Endothelial cell of umbilical vein (primary cell): ENCODE data around the gene RRP1B. TPM values are rescaled to one million over a fixed set of nuclear protein-coding genes. Genes with fewer than 3 reads are reported as not detected.

Source experiments
- BruUV-seq: library from RNA; stranded (reverse); fragments of 400-500 nt; replicated peaks from 2 replicates; lab custom pipeline; 2021; lab: Mats Ljungman, UMichigan
- CTCF ChIA-PET: fragments of 300-600, 350-600 bp; sonication (Branson Sonifier 250); formaldehyde crosslinking; loops from one replicate; lab custom pipeline; 2021; ENCODE audit warnings: antibody characterized with exemption, inconsistent platforms; lab: Charles Lee
- POLR2A ChIA-PET: fragments of 300-600, 350-600 bp; sonication (Branson Sonifier 250); formaldehyde crosslinking; loops from one replicate; lab custom pipeline; 2021; ENCODE audit warnings: antibody characterized with exemption, inconsistent platforms; lab: Charles Lee
- DNase-seq: peaks from one replicate; pipeline ENCODE4 v3.0.0-alpha.2; 2011; ENCODE audit warnings: low read depth, low spot score
- FAIRE-seq: peaks from 2 replicates; lab custom pipeline; 2011; peaks lifted over from hg19 to GRCh38; lab: Jason Lieb, UNC
- H2AFZ ChIP-seq: 2 replicates; pipeline ENCODE4 v1.6.0; 2012; ENCODE audit warnings: low read depth, low read length, control low read depth, inconsistent platforms
- H3K27ac ChIP-seq: 2 replicates; pipeline ENCODE4 v1.5.1; 2011; ENCODE audit warnings: low read depth, mild to moderate bottlenecking, control low read depth, low read length, moderate library complexity; ENCODE audit not compliant: insufficient read depth
- H3K27me3 ChIP-seq, 2 experiments: 2 replicates each; pipeline versions ENCODE4 v1.6.0 to v1.6.1; 2011; ENCODE audit warnings: low read length in 2 of 2, mixed read lengths in 1 of 2; ENCODE audit not compliant: control insufficient read depth in 2 of 2, insufficient read depth in 2 of 2
- H3K36me3 ChIP-seq, 2 experiments: 2 replicates in 1 of 2; 3 replicates in 1 of 2; pipeline ENCODE4 v1.5.1; 2011; ENCODE audit warnings: low read length in 2 of 2, mild to moderate bottlenecking in 1 of 2, moderate library complexity in 1 of 2; ENCODE audit not compliant: control insufficient read depth in 2 of 2, insufficient read depth in 2 of 2; ENCODE audit errors: extremely low read depth in 1 of 2
- H3K4me1 ChIP-seq: 3 replicates; pipeline ENCODE4 v1.5.1; 2011; ENCODE audit warnings: mild to moderate bottlenecking, low read length; ENCODE audit not compliant: control insufficient read depth, insufficient read depth; ENCODE audit errors: extremely low read depth
- H3K4me2 ChIP-seq: 2 replicates; pipeline ENCODE4 v1.6.1; 2011; ENCODE audit warnings: low read length, control low read depth, mixed read lengths; ENCODE audit not compliant: insufficient read depth
- H3K4me3 ChIP-seq, 3 experiments: fragments of 200-600 bp in 1 of 3; sonication (generic), shearing (Covaris generic) in 1 of 3; replicated peaks in 1 of 3; 2 replicates each; pipeline ENCODE4 v1.5.1; 2011 to 2016; ENCODE audit warnings: control low read depth in 3 of 3, low read length in 3 of 3, mild to moderate bottlenecking in 2 of 3, inconsistent platforms in 1 of 3, low read depth in 1 of 3, moderate library complexity in 1 of 3; ENCODE audit not compliant: insufficient read depth in 1 of 3
- H3K79me2 ChIP-seq: 2 replicates; pipeline ENCODE4 v1.6.0; 2012; ENCODE audit warnings: low read length, inconsistent platforms; ENCODE audit not compliant: control insufficient read depth, insufficient read depth
- H3K9ac ChIP-seq: replicated peaks from 2 replicates; pipeline ENCODE3; 2011; ENCODE audit warnings: low read length, control low read depth; ENCODE audit not compliant: insufficient read depth; ENCODE audit errors: extremely low read depth
- H3K9me1 ChIP-seq: replicated peaks from 3 replicates; pipeline ENCODE4 v1.6.0; 2011; ENCODE audit warnings: mild to moderate bottlenecking, low read length; ENCODE audit not compliant: control insufficient read depth, insufficient read depth; ENCODE audit errors: extremely low read depth
- H3K9me3 ChIP-seq: replicated peaks from 2 replicates; pipeline ENCODE4 v1.5.1; 2012; ENCODE audit warnings: low read length, inconsistent platforms; ENCODE audit not compliant: control insufficient read depth, insufficient read depth
- H4K20me1 ChIP-seq: replicated peaks from 2 replicates; pipeline ENCODE3; 2011; ENCODE audit warnings: mild to moderate bottlenecking, low read length; ENCODE audit not compliant: control insufficient read depth, insufficient read depth; ENCODE audit errors: extremely low read depth
- EZH2 ChIP-seq: IDR thresholded peaks from 2 replicates; pipeline ENCODE4 v1.6.1; 2012; ENCODE audit warnings: borderline replicate concordance, low read depth, mild to moderate bottlenecking, moderate library complexity, low read length, inconsistent platforms; ENCODE audit not compliant: severe bottlenecking
- FOS ChIP-seq: IDR thresholded peaks from 2 replicates; pipeline ENCODE4 v1.6.1; 2011; ENCODE audit warnings: mild to moderate bottlenecking, low read length, moderate library complexity, borderline replicate concordance; ENCODE audit not compliant: insufficient read depth
- GATA2 ChIP-seq: IDR thresholded peaks from 2 replicates; pipeline ENCODE4 v1.7.0; 2011; ENCODE audit warnings: low read depth, mild to moderate bottlenecking, moderate library complexity, mixed read lengths, low read length; ENCODE audit not compliant: insufficient read length, insufficient read depth
- JUN ChIP-seq: IDR thresholded peaks from 2 replicates; pipeline ENCODE4 v1.6.1; 2011; ENCODE audit warnings: borderline replicate concordance, low read depth; ENCODE audit not compliant: insufficient read length, insufficient read depth
- MYC ChIP-seq: IDR thresholded peaks from one replicate; pipeline ENCODE4 v1.6.1; 2011; ENCODE audit warnings: mild to moderate bottlenecking, low read depth, low read length
- POLR2A ChIP-seq: IDR thresholded peaks from 2 replicates; pipeline ENCODE4 v1.6.1; 2012; ENCODE audit warnings: low read depth, mild to moderate bottlenecking, control low read depth, low read length
- POLR2AphosphoS5 ChIP-seq: IDR thresholded peaks from 2 replicates; pipeline ENCODE4 v1.6.1; 2012; ENCODE audit warnings: low read depth, mild to moderate bottlenecking, control low read depth, low read length, moderate library complexity; ENCODE audit not compliant: insufficient read depth
- dilution Hi-C: fragments of 300-500 bp; cut with MboI; formaldehyde crosslinking; loops from one replicate; pipeline ENCODE4 v1.15.0; 2019; ENCODE audit warnings: low sequenced_read_pairs; ENCODE audit not compliant: extremely low pct_ligation_motif_present
- intact Hi-C: fragments of 100-400 bp; cut with micrococcal nuclease; formaldehyde crosslinking; loops from one replicate; pipeline ENCODE4 v1.10.0; 2022
- polyA plus RNA-seq, 4 experiments: library from polyadenylated mRNA; depleted of rRNA in 3 of 4; stranded (reverse) in 3 of 4; unstranded in 1 of 4; fragments of >200 nt; gene quantifications; 2 replicates each; pipeline versions ENCODE4 v1.2.1 to v1.2.3, GENCODE V29; 2011 to 2012; ENCODE audit warnings: missing spikeins in 1 of 4
- total RNA-seq: library from RNA; stranded (reverse); gene quantifications from 2 replicates; pipeline ENCODE4 v1.2.3, GENCODE V29; 2021
- TF ChIP-seq, protein P1 (sequence below), 2 donors: IDR thresholded peaks; 1 replicate in 1 of 2; 2 replicates in 1 of 2; pipeline ENCODE4 v1.5.1; 2011; ENCODE audit warnings: low read length in 2 of 2, mild to moderate bottlenecking in 2 of 2, moderate library complexity in 2 of 2, control low read depth in 1 of 2, inconsistent platforms in 1 of 2, low read depth in 1 of 2; ENCODE audit not compliant: insufficient read depth in 1 of 2; ENCODE audit errors: extremely low read depth in 1 of 2
- TF ChIP-seq, protein P2 (sequence below): IDR thresholded peaks from 2 replicates; pipeline ENCODE4 v1.6.1; 2011; ENCODE audit not compliant: insufficient read depth, insufficient read length

The RRP1B gene
- total and polyA plus RNA-seq, 2 donors (not counting 3 experiments of a cell fraction or from before 2014, with no cell fraction given) = 13.0 to 39.9 TPM

DNA sequence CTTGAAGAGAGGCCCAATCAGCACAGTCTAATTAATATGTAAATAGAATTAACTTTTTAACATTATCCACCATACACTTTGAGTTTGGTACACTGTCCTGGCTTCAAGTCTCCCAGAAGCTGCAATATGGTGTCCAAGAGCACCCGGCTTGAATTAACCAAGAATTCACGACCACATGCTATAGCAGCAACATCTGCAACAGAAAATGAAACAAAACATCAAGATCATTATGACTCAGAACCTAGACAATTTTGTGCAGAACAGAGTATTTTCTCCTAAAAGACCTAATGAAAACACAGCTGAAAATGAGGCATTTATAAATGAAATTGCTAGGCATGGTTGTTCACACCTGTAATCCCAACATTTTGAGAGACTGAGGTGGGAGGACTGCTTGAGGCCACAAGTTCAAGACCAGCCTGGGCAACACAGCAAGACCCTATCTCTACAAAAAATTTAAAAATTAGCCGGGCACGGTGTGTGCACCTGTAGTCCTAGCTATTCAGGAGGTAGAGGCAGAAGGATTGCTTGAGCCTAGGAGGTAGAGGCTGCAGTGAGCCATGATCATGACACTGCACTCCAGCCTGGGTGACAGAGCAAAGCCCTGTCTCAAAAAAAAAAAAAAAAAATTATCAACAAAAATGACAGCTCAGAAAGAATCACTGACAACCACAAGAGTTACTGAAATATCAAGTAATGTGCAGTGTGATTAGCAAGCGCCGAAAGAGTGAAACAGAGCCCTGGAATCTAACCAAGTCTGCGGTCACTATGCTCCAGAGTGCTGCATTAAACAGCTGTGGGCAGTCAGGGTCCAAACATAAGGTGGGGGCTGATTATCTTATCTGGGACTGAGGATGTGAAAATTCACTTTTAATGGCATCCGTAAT lies 45.4 kb upstream of the RRP1B start:
- ChIA-PET POLR2A (interaction anchor here (0.5 kb wide), 1 partner anchor 401 kb away, joined by 5 read pairs; no protein-coding TSS in a partner anchor), CTCF (interaction anchor here (1.5 to 2.0 kb wide), 2 partner anchors 24 to 32 kb away, joined by 3 to 8 read pairs; no protein-coding TSS in a partner anchor)
- no peak for FAIRE-seq
- intact Hi-C loops = no loop called here
- H4K20me1 ChIP-seq = no peaks in the 10 kb centered on the region
- no peak overlapping the region for H3K4me2 ChIP-seq
- H3K36me3 ChIP-seq = no peaks in the 10 kb centered on the region
- no peak for DNase-seq
- dilution Hi-C loops = no loop called here
- H3K79me2 ChIP-seq = no peaks in the 10 kb centered on the region
- no peaks in the 10 kb centered on the region for H3K9me3 ChIP-seq
- H3K9ac ChIP-seq = no peak overlapping the region
- TF ChIP-seq POLR2AphosphoS5 (no peak), EZH2 (no peak), POLR2A (no peak), MYC (no peak), JUN (no peak), GATA2 (no peak), FOS (no peak)
- TF ChIP-seq, protein P1, sequence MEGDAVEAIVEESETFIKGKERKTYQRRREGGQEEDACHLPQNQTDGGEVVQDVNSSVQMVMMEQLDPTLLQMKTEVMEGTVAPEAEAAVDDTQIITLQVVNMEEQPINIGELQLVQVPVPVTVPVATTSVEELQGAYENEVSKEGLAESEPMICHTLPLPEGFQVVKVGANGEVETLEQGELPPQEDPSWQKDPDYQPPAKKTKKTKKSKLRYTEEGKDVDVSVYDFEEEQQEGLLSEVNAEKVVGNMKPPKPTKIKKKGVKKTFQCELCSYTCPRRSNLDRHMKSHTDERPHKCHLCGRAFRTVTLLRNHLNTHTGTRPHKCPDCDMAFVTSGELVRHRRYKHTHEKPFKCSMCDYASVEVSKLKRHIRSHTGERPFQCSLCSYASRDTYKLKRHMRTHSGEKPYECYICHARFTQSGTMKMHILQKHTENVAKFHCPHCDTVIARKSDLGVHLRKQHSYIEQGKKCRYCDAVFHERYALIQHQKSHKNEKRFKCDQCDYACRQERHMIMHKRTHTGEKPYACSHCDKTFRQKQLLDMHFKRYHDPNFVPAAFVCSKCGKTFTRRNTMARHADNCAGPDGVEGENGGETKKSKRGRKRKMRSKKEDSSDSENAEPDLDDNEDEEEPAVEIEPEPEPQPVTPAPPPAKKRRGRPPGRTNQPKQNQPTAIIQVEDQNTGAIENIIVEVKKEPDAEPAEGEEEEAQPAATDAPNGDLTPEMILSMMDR (IDR thresholded peaks at IDR 0.05; ENCODE audit: extremely low read depth in 1 of 2, insufficient read depth in 1 of 2, low read depth in 1 of 2, low read length in 2 of 2) = no peak
- TF ChIP-seq, protein P2, sequence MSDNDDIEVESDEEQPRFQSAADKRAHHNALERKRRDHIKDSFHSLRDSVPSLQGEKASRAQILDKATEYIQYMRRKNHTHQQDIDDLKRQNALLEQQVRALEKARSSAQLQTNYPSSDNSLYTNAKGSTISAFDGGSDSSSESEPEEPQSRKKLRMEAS = no peak
- no peak overlapping the region for H3K27ac ChIP-seq
- H2AFZ ChIP-seq = no peak overlapping the region
- no TSS peak for BruUV-seq
- no peak overlapping the region for H3K4me3 ChIP-seq
- peaks cover 8% of the 10 kb centered on the region for H3K4me1 ChIP-seq
- H3K9me1 ChIP-seq = no peaks in the 10 kb centered on the region
- no peaks in the 10 kb centered on the region for H3K27me3 ChIP-seq
